Chondrocyte (in vitro differentiated cells): ENCODE measurements around the gene STC2. TPM values are rescaled to one million over a fixed set of nuclear protein-coding genes. Genes with fewer than 3 reads are reported as not detected.

Experiments used
- DNase-seq: peaks from one replicate; pipeline ENCODE4 v3.0.0; 2021; ENCODE audit warnings: mixed read lengths, low spot score
- H3K27ac Mint-ChIP-seq: one replicate; pipeline ENCODE4 v1.8.0; 2021; ENCODE audit warnings: mild to moderate bottlenecking, moderate library complexity, mixed read lengths; ENCODE audit not compliant: unreplicated experiment
- H3K27me3 Mint-ChIP-seq: 2 replicates; pipeline ENCODE4 v1.8.0; 2021; ENCODE audit warnings: low read depth, mixed read lengths
- H3K36me3 Mint-ChIP-seq: 2 replicates; pipeline ENCODE4 v1.8.0; 2021; ENCODE audit warnings: low read depth, mixed read lengths
- H3K4me1 Mint-ChIP-seq: 2 replicates; pipeline ENCODE4 v1.8.0; 2021; ENCODE audit warnings: low read depth, mild to moderate bottlenecking, mixed read lengths
- H3K4me3 Mint-ChIP-seq: one replicate; pipeline ENCODE4 v1.8.0; 2021; ENCODE audit warnings: mild to moderate bottlenecking, moderate library complexity, mixed read lengths; ENCODE audit not compliant: unreplicated experiment
- H3K9me3 Mint-ChIP-seq: 2 replicates; pipeline ENCODE4 v1.8.0; 2021; ENCODE audit warnings: low read depth, mixed read lengths
- microRNA-seq: library from miRNA; unstranded; fragments of <30 nt; microRNA quantifications from one replicate; pipeline ENCODE4 v1.2.0, GENCODE V29; 2020; ENCODE audit warnings: borderline number of aligned reads
- total RNA-seq: library from RNA; stranded (reverse); gene quantifications from 3 replicates; pipeline ENCODE4 v1.2.1, GENCODE V29; 2021
- TF ChIP-seq, protein P1 (sequence below): fragments of 200-600 bp; sonication (generic); IDR thresholded peaks from 2 replicates; pipeline ENCODE4 v1.5.0; 2021; ENCODE audit warnings: antibody characterized with exemption, mild to moderate bottlenecking, moderate library complexity

STC2 gene
- total RNA-seq, 1 donor from 2014 or later: 1,121 TPM

DNA sequence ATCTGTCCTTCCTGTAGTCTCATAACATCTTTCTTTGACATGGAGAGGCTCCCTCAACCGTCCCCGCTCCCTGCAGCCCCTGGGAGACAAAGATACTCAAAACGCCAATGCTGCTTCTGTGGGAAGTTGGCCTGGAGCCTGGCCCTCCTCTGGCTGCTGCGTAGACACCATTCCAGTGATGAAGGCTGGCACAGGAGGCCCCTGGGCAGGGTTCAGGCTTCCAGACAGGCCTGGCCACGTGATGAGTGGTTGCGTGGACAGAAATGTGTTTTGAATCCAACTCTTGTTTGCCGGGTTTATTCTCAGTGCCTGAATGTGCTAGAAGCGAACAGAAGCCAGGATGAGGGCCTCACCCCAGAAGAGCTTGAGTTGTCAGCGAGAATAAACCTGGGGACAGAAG is 50.0 kb downstream of the STC2 start:
- no peak for DNase-seq
- H3K36me3 Mint-ChIP-seq: no peaks in the 10 kb centered on the region
- no peak overlapping the region for H3K4me3 Mint-ChIP-seq
- H3K27ac Mint-ChIP-seq: no peak overlapping the region
- peaks cover 6% of the 10 kb centered on the region for H3K4me1 Mint-ChIP-seq
- TF ChIP-seq, protein P1, sequence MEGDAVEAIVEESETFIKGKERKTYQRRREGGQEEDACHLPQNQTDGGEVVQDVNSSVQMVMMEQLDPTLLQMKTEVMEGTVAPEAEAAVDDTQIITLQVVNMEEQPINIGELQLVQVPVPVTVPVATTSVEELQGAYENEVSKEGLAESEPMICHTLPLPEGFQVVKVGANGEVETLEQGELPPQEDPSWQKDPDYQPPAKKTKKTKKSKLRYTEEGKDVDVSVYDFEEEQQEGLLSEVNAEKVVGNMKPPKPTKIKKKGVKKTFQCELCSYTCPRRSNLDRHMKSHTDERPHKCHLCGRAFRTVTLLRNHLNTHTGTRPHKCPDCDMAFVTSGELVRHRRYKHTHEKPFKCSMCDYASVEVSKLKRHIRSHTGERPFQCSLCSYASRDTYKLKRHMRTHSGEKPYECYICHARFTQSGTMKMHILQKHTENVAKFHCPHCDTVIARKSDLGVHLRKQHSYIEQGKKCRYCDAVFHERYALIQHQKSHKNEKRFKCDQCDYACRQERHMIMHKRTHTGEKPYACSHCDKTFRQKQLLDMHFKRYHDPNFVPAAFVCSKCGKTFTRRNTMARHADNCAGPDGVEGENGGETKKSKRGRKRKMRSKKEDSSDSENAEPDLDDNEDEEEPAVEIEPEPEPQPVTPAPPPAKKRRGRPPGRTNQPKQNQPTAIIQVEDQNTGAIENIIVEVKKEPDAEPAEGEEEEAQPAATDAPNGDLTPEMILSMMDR: no peak
- peaks cover 8% of the 10 kb centered on the region for H3K9me3 Mint-ChIP-seq
- H3K27me3 Mint-ChIP-seq: peaks cover 16% of the 10 kb centered on the region

DNA sequence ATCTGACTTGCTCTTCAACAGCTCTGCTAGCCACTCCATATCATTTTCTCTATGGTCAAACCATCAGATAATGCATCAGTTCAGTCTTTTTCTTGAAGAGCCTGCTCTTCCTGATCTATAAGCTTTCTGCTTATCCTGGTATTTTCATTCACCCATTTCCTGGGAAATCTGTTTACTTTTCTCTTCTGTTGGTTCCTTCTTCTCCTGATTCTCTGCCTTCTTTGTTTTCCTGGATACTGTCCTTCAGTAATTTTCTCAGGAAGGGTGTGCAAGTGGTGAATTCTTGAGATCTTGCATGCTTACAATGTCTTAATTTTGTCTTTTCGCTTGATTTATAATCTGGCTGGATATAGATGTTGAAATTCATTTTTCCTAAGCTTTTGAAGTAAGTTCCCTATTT is 53.4 kb downstream of the STC2 start:
- no peak overlapping the region for H3K4me3 Mint-ChIP-seq
- DNase-seq: no peak
- TF ChIP-seq, protein P1: no peak
- H3K36me3 Mint-ChIP-seq: no peaks in the 10 kb centered on the region
- H3K27me3 Mint-ChIP-seq: peaks cover 8% of the 10 kb centered on the region
- H3K27ac Mint-ChIP-seq: no peak overlapping the region
- H3K9me3 Mint-ChIP-seq: peaks cover 8% of the 10 kb centered on the region
- no peaks in the 10 kb centered on the region for H3K4me1 Mint-ChIP-seq

DNA sequence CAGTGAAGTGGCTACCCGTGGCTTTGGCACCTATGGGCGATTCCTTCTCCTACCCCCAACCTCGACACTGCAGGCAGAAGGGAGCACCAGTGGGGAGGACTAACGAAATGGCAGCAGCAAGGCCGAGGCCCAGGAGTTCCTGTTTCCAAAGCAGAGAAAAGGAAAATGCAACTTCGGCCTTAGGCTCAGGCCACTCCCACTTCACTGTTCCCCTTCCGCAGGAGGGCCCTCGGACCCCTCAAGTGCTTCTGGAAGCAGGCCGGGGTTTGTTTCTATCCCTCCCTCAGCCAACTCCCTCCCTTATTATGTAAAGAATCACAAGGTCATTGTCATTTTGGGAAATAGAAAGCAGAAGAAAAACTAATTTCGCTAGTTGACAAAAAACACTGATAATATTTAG is 56.8 kb downstream of the STC2 start:
- no peak for DNase-seq
- Mint-ChIP-seq H3K27ac (no peak overlapping the region), H3K36me3 (no peaks in the 10 kb centered on the region), H3K4me3 (no peak overlapping the region), H3K4me1 (no peaks in the 10 kb centered on the region), H3K27me3 (peaks cover 15% of the 10 kb centered on the region), H3K9me3 (peaks cover 8% of the 10 kb centered on the region)
- TF ChIP-seq, protein P1: no peak

DNA sequence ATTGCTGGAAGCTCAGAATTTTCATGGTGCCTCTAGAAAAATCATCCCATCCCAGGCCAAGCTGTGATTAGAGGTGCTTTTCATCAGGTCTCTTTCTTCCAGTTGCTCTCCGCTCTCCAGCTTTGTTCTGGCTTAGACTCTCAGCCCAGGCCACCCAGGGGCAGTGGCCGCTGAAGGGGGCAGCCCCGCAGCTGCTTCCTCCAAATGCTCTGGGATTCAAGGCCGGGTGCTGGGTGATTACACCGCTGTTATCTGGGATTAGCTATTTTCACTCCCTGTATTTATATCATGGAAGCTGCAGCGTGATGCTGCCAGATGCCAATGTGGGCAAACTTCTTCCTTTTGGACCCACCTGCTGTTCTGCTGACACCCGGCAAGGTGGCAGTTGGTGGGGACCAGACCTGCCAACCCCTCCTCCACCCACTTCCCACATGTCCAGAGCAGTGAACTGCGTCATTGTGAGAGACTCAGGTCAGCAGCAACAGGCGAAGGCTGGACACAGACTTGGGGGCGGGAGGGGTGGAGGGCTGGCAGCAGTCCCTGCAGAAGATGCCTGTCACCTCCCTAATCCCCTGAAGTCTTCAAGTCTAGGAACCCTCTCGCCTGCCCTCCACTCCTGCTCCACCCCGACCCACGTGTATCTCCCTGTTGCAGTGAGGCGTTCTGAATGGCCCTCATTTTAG is 59.3 kb downstream of the STC2 start:
- TF ChIP-seq, protein P1: no peak
- no peak overlapping the region for H3K4me3 Mint-ChIP-seq
- no peaks in the 10 kb centered on the region for H3K4me1 Mint-ChIP-seq
- H3K9me3 Mint-ChIP-seq: no peaks in the 10 kb centered on the region
- no peak overlapping the region for H3K27ac Mint-ChIP-seq
- no peaks in the 10 kb centered on the region for H3K36me3 Mint-ChIP-seq
- H3K27me3 Mint-ChIP-seq: peaks cover 28% of the 10 kb centered on the region
- DNase-seq: no peak

DNA sequence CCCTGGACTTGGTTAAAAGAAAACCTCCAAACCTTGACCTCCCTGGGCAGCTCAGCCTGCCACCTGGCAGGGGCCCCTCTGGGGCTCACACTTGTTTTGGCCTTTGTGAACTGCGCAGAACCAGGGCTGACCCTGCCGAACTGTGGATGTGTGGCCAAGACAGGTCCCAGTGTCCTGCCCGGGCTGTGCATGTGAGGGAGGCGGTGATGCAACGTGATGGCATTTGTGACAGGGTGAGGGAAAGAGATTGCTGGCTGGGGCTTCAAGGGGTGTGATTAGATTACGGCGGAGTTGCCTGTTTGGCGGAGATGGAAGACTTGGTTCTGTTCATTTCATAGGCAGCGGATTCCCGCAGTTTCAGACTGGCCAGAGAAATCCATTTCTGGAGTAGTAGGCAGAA is 62.8 kb downstream of the STC2 start:
- H3K27ac Mint-ChIP-seq: no peak overlapping the region
- no peaks in the 10 kb centered on the region for H3K9me3 Mint-ChIP-seq
- H3K36me3 Mint-ChIP-seq: no peaks in the 10 kb centered on the region
- no peak for DNase-seq
- H3K4me3 Mint-ChIP-seq: no peak overlapping the region
- TF ChIP-seq, protein P1: no peak
- peaks cover 42% of the 10 kb centered on the region for H3K27me3 Mint-ChIP-seq
- no peaks in the 10 kb centered on the region for H3K4me1 Mint-ChIP-seq

Small RNAs within 50 kb of the gene (microRNA-seq; reads per million reads assigned to microRNA genes)
- not detected for gene MIR8056

Other genes with a start within 250 kb of the STC2 start
- 9.4 to 11.2 TPM (median 9.5 TPM) in 3 replicates for gene BNIP1, start 183.9 kb downstream of the STC2 start, total RNA-seq
- 14.8 to 23.7 TPM (median 15.4 TPM) in 3 replicates for gene NKX2-5, start 93.2 kb downstream of the STC2 start, total RNA-seq